ENCODE results near the gene ETS1. TPM values are rescaled to one million over a fixed set of nuclear protein-coding genes. Genes with fewer than 3 reads are reported as not detected.

Gene ETS1
- total RNA-seq, 4 donors from 2014 or later, result 39.5 to 74.4 (median 59.7) TPM

- Histone ChIP-seq H3K27me3 (no peaks in the 10 kb centered on the region), H3K4me3 (no peak overlapping the region), H3K9me3 (no peaks in the 10 kb centered on the region), H3K36me3 (no peaks in the 10 kb centered on the region), H3K4me1 (peaks cover 0 to 7% (median 0%) of the 10 kb centered on the region in 4 donors), H3K27ac (replicated peaks in 1 of 4) (no peak overlapping the region)
- no peak for TF ChIP-seq POLR2A (IDR thresholded peaks at IDR 0.05; ENCODE audit: low read depth)
- no peak for TF ChIP-seq EP300 (IDR thresholded peaks at IDR 0.05)
- no peak for TF ChIP-seq CTCF (IDR thresholded peaks at IDR 0.05)
- TF ChIP-seq POLR2AphosphoS5 (IDR thresholded peaks at IDR 0.05), result no peak
- intact Hi-C loops (cut with DNase I), result no loop called here
- 94% methylated on average over 1 of the region's 1 CpG for WGBS
- DNase-seq (ENCODE audit: extremely low spot score), result no peak
Measured at GRCh38 chr11:128535468-128536457, 51.6 kb downstream of the ETS1 start.

GRCh38 chr11:128533472-128533871, 53.9 kb downstream of the ETS1 start:
- intact Hi-C loops (cut with DNase I), result no loop called here
- Histone ChIP-seq H3K9me3 (no peaks in the 10 kb centered on the region), H3K4me3 (no peak overlapping the region), H3K27me3 (no peaks in the 10 kb centered on the region), H3K36me3 (no peaks in the 10 kb centered on the region), H3K27ac (replicated peaks in 1 of 4) (no peak overlapping the region), H3K4me1 (peaks cover 0 to 17% (median 8%) of the 10 kb centered on the region in 4 donors)
- TF ChIP-seq POLR2A (IDR thresholded peaks at IDR 0.05; ENCODE audit: low read depth), result no peak
- TF ChIP-seq POLR2AphosphoS5 (IDR thresholded peaks at IDR 0.05), result no peak
- TF ChIP-seq EP300 (IDR thresholded peaks at IDR 0.05), result no peak
- TF ChIP-seq CTCF (IDR thresholded peaks at IDR 0.05), result no peak
- no peak for DNase-seq (ENCODE audit: extremely low spot score)
- 100% methylated on average over 2 of the region's 2 CpGs for WGBS

- no peak for DNase-seq (ENCODE audit: extremely low spot score)
- TF ChIP-seq EP300 (IDR thresholded peaks at IDR 0.05), result no peak
- no peak for TF ChIP-seq POLR2AphosphoS5 (IDR thresholded peaks at IDR 0.05)
- no peak for TF ChIP-seq CTCF (IDR thresholded peaks at IDR 0.05)
- no peak for TF ChIP-seq POLR2A (IDR thresholded peaks at IDR 0.05; ENCODE audit: low read depth)
- no peaks in the 10 kb centered on the region for H3K36me3 ChIP-seq
- H3K27ac ChIP-seq (replicated peaks in 1 of 4), result no peak overlapping the region
- 87% methylated on average over 6 of the region's 6 CpGs for WGBS
- no peaks in the 10 kb centered on the region for H3K27me3 ChIP-seq
- intact Hi-C loops (cut with DNase I), result no loop called here
- H3K4me3 ChIP-seq, result no peak overlapping the region
- no peaks in the 10 kb centered on the region for H3K9me3 ChIP-seq
- peaks cover 0 to 17% (median 8%) of the 10 kb centered on the region in 4 donors for H3K4me1 ChIP-seq
Measured at GRCh38 chr11:128532572-128533091, 54.7 kb downstream of the ETS1 start.

- no peak overlapping the region for H3K27ac ChIP-seq (replicated peaks in 1 of 4)
- intact Hi-C loops (cut with DNase I), result no loop called here
- no peaks in the 10 kb centered on the region for H3K9me3 ChIP-seq
- H3K4me3 ChIP-seq, result no peak overlapping the region
- peak; percentile 50 for DNase-seq (ENCODE audit: extremely low spot score)
- H3K27me3 ChIP-seq, result no peaks in the 10 kb centered on the region
- H3K4me1 ChIP-seq, result peaks cover 0 to 17% (median 8%) of the 10 kb centered on the region in 4 donors
- WGBS, result 93% methylated on average over 5 of the region's 5 CpGs
- no peak for TF ChIP-seq POLR2AphosphoS5 (IDR thresholded peaks at IDR 0.05)
- no peak for TF ChIP-seq EP300 (IDR thresholded peaks at IDR 0.05)
- no peak for TF ChIP-seq POLR2A (IDR thresholded peaks at IDR 0.05; ENCODE audit: low read depth)
- no peak for TF ChIP-seq CTCF (IDR thresholded peaks at IDR 0.05)
- H3K36me3 ChIP-seq, result no peaks in the 10 kb centered on the region
Measured at GRCh38 chr11:128532016-128532571, 55.3 kb downstream of the ETS1 start.
